GM10847 (cell line): Measurements from ENCODE around the gene CRYL1.

ENCODE experiments used
- POLR2A ChIP-seq: IDR thresholded peaks from 2 replicates; pipeline ENCODE4 v1.6.1; 2011; ENCODE audit not compliant: insufficient read length; ENCODE audit errors: extremely low read depth

CRYL1 gene

GRCh38 chr13:20397896-20398295, 127.8 kb downstream of the CRYL1 start:
- TF ChIP-seq POLR2A, result no peak

GRCh38 chr13:20395061-20395916, 130.4 kb downstream of the CRYL1 start:
- TF ChIP-seq POLR2A, result no peak

GRCh38 chr13:20394506-20394905, 131.2 kb downstream of the CRYL1 start:
- TF ChIP-seq POLR2A, result no peak

GRCh38 chr13:20394169-20394501, 131.5 kb downstream of the CRYL1 start:
- no peak for TF ChIP-seq POLR2A

GRCh38 chr13:20393273-20394168, 132.1 kb downstream of the CRYL1 start:
- TF ChIP-seq POLR2A, result no peak

GRCh38 chr13:20392530-20392929, 133.1 kb downstream of the CRYL1 start:
- TF ChIP-seq POLR2A, result no peak

GRCh38 chr13:20391597-20392452, 133.8 kb downstream of the CRYL1 start:
- TF ChIP-seq POLR2A, result no peak

- no peak for TF ChIP-seq POLR2A
Measured at GRCh38 chr13:20390526-20391175, 135.0 kb downstream of the CRYL1 start.

GRCh38 chr13:20389696-20390525, 135.7 kb downstream of the CRYL1 start:
- TF ChIP-seq POLR2A, result no peak

GRCh38 chr13:20388184-20388583, 137.5 kb downstream of the CRYL1 start:
- no peak for TF ChIP-seq POLR2A

GRCh38 chr13:20387441-20387971, 138.2 kb downstream of the CRYL1 start:
- no peak for TF ChIP-seq POLR2A

GRCh38 chr13:20387006-20387405, 138.7 kb downstream of the CRYL1 start:
- TF ChIP-seq POLR2A, result no peak

- TF ChIP-seq POLR2A, result no peak
Measured at GRCh38 chr13:20383058-20383457, 142.6 kb downstream of the CRYL1 start.

GRCh38 chr13:20381401-20381800, 144.3 kb downstream of the CRYL1 start:
- no peak for TF ChIP-seq POLR2A
